T-helper 22 cell (primary cell): ENCODE results near the gene KRT9.
"Not testable (repeated sequence)": the region's sequence is repeated elsewhere in the genome, so short reads cannot be mapped to it uniquely, and the experiment has no call there.

Experiments used
- DNase-seq: peaks from one replicate; pipeline ENCODE4 v3.0.0-alpha.2; 2020; ENCODE audit warnings: low read depth

KRT9 gene

DNA sequence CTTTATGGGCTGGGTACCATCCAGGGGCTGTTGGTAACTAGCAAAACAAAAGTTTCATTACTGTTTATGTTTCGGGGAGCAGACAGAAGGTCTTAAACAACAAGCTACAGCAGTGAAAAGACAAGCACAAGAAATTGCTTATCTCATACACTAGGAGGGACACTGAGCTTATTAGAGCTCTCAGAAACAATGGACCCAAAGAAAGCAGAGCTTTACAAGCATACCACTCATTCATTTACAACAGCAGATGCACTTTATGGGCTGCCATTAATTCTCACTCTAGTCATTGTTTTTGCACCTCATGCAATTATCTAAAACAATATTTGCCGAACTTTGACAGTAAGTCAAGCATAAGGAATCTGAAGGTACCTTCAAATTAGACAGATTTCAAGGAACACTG, 30.7 kb upstream of the KRT9 start:
- no peak for DNase-seq

GRCh38 chr17:41600318-41600717, 28.5 kb upstream of the KRT9 start:
- DNase-seq, result no peak

- no peak for DNase-seq
Measured at GRCh38 chr17:41599680-41600079, 27.8 kb upstream of the KRT9 start.

GRCh38 chr17:41595585-41595984, 23.7 kb upstream of the KRT9 start:
- no peak for DNase-seq

GRCh38 chr17:41594363-41594915, 22.6 kb upstream of the KRT9 start:
- no peak for DNase-seq

DNA sequence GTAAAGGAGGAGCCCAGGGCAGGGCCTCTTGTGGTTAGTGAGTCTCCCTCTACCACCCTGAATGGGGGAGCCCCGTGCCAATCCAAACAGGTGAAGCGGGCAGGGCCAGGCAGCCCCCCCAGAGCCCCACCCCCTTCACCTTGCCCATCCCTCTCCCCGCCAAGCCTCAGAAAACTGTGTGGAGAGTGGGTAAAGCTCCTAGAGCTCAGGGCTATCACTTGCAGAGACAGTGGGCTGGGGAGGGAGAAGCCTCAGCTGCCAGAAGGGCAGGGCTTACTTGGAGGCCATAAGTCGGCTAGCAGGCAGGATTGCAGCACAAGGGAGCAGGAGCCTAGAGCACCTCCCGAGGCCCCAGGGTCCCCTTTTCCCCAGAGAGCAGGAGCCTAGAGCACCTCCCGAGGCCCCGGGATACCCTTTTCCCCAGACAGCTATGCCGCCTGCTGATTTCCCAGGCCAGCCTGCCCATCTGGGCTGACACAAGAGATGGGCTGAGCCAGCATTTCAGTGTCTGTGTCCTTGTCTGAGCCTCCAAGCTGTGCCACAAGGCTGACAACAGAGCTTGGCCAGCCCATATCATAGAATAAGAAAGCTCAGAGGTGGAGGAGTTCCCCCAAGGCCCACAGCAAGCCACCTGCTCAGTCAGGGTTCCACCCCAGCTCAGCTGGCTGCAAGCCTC, 21.6 kb upstream of the KRT9 start:
- DNase-seq, result no peak

DNA sequence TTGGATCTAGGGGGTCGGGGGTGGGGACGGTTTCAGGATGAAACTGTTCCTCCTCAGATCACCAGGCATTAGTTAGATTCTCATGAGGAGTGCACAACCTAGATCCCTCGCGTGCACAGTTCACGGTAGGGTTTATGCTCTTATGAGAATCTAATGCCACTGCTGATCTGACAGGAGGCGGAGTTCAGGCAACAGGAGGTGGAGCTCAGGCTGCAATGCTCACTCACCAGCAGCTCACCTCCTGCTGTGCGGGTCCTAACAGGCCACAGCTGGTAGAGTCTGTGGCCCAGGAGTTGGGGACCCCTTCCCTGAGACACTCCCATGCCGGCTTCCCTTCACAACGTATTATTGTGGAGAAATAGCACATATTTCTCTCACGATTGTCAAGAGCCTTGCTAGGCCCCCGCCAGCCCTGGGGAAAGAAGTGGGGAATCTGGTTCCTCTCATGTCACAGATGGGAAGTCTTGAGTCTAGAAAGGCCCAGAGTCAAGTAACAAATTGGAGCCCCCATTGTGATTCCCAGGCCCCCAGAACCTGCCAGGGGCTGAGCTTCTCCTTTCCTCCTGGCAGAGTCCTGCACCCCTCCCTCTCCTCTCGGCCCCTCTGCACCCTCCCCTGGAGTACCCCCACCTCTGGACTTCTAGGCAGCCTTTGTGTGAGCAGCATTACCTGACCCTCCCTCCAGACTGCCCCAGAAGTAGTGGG, 20.9 kb upstream of the KRT9 start:
- DNase-seq, result no peak

GRCh38 chr17:41589301-41589700, 17.4 kb upstream of the KRT9 start:
- no peak for DNase-seq

GRCh38 chr17:41588126-41588810, 16.4 kb upstream of the KRT9 start:
- no peak for DNase-seq

DNA sequence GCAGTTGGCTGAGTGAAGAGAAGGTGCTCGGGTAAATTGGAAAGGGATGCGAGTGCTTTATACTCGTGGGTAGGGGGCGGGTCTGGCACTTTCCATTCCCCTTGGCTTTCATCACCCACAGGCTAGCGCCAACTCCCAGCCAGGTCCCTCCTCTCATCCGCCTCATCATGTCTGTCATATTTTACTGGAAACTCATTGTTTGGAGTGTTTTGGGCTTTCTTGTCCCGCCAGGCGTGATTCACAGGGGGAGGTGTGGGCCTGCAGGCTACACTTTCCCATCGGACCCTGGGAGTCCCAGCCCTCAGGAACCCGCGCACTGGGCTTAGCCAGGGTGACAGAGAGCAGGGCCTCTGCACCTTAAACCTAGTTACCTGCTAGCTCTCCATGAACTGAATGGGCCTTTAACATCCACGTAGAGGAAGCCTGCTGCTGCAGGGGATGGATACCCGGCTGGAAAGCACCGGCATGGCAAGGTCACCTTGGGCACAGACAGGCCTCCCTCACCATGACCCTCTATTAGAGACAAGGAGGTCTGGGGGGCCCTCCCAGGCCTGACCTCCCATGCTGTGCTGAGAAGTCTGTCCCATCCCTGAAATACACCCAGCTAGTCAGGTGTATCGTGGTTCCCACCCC, 15.1 kb upstream of the KRT9 start, which contains the start of gene KRT14:
KRT14 (minus strand) TSS at position 33 of the 633 bp plus-strand sequence. CDS start 61 bp downstream, outside the sequence.
- no peak for DNase-seq

DNA sequence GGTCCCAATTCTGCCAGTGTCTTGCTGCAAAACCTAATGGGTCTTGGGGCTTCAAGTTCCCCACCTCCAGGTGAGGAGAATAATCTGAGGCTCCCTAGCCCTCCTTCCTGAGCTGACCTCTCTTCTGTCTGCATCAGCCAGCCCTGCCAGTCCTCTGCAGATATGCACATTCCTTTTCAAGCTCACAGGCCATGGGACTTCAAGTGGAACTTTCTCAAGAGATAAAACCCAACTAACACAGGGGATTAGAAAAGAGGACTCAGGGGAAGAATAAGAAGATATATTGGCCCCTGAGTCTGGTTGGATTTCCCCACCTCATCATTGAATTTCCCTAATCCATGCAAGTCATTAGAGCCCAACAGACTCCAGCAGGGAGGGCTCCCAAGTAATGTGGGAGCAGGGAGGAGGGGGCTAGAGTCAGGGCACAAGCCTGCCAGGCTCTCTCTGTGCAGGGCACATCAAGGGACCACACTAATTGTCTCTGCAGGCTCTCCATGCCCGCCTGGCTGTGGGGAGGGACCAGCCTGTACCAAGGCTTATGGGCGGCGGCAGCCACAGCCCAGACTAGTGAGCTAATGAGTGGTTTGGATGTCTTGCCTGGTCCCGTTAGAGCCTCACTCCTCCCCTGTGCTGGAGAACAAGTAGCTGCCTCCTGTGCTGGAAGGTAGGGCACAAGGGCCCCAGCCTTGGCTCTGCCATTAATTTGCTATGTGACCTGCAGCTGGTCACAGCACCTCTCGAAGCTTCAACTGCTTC, 13.6 kb upstream of the KRT9 start:
- DNase-seq, result no peak

DNA sequence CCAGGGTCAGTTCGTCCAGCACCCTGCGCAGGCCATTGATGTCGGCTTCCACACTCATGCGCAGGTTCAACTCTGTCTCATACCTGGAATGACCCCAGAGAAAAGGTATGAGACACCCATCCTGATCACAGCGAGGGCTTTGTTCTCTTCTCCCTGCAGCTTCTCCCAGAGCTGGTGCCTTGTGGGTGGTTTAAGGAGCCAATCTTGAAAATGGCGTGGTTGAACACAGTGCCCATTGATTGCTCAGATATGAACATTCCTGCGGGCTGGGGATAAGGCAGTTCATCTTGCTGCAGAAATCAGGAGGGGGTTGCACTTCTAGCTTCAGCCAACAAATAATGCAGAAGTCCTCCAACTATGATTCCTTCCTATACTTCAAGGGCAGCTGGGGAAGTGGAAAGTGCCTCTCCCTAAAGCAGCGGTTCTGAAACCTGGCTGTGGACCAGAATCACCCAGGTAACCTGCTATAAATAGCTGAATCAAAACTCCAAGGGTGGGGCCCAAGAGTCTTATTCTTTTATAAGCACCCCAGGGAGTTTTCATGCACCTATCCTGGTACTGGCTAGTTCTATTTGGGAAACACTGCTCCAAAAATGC, 12.6 kb upstream of the KRT9 start:
- not testable (repeated sequence) for DNase-seq

- no peak for DNase-seq
Measured at GRCh38 chr17:41583137-41584127, 11.6 kb upstream of the KRT9 start.

DNA sequence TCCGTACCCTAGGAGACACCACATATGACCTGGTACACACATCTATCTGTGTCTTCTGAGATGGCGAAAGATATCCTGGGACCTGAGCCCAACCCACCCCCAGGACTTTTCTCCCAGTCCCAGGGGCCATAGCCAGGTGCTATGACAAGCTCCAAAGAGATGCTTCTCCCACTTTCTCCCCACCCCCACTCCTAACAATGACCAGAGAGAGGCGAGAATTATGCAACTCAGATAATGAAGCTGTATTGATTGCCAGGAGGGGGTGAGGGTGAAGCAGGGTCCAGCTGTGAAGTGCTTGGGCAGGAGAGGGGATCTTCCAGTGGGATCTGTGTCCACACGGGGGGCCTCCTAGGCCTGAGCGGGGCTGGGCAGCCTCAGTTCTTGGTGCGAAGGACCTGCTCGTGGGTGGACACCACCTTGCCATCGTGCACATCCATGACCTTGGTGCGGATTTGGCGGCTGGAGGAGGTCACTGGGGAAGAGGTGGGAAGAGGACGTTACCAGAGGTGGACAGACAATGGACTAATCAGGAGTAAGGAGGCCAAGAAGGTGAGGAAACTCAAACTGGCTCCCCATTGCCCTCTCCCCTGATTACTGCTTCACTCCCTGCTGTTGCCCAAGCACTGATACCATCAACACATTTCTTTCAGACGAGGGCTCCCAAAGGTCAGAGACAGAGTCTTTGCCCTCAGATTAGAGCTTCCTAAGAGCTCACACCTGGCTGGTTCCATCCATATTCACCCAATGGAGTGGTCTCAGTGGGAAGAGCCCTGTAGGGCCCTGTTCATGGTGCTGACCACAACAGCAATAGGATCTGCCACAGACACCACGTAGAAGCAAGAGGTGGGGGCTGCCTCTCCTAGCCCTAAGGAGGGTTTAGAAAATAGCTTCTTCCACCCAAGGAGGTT, 10.5 kb upstream of the KRT9 start:
- DNase-seq, result not testable (repeated sequence)

- DNase-seq, result no peak
Measured at GRCh38 chr17:41581366-41582060, 9.7 kb upstream of the KRT9 start.

GRCh38 chr17:41580687-41581365, 9.0 kb upstream of the KRT9 start:
- no peak for DNase-seq

- no peak for DNase-seq
Measured at GRCh38 chr17:41580244-41580575, 8.4 kb upstream of the KRT9 start.
